HepG2 (cell line): ENCODE data around the gene ASTN2. TPM values are rescaled to one million over a fixed set of nuclear protein-coding genes. Genes with fewer than 3 reads are reported as not detected.

Experiments used
- ATAC-seq: fragments of 200-7000 bp; cut with Tn5 transposase; 3 replicates; pipeline ENCODE4 v1.9.1; 2020; ENCODE audit warnings: mild to moderate bottlenecking, moderate library complexity
- BruUV-seq: library from RNA; stranded (reverse); fragments of 400-500 nt; replicated peaks from 2 replicates; lab custom pipeline; 2021; lab: Mats Ljungman, UMichigan
- CTCF ChIA-PET: fragments of 300-600 bp; formaldehyde crosslinking; extraction: SDS; loops from one replicate; lab custom pipeline; 2021; ENCODE audit warnings: low total read pairs, inconsistent platforms, low intra/inter-chr PET ratio; lab: Yijun Ruan, JAX
- POLR2A ChIA-PET: fragments of 350-600 bp; sonication (Branson Sonifier 250); formaldehyde crosslinking; loops from one replicate; lab custom pipeline; 2020; ENCODE audit warnings: antibody characterized with exemption, inconsistent platforms; lab: Yijun Ruan, JAX
- DNase-seq: peaks from one replicate; pipeline ENCODE4 v3.0.0-alpha.2; 2015; ENCODE audit warnings: low spot score
- FAIRE-seq: peaks from 3 replicates; lab custom pipeline; 2011; peaks lifted over from hg19 to GRCh38; lab: Jason Lieb, UNC
- H2AFZ ChIP-seq: one replicate; pipeline ENCODE4 v1.6.1; 2011; ENCODE audit warnings: low read length, inconsistent platforms
- H3K27ac ChIP-seq: fragments of 300-600 bp; 3 replicates; pipeline ENCODE4 v1.8.0; 2011; ENCODE audit warnings: mixed run types, mild to moderate bottlenecking, mixed read lengths, low read length, inconsistent platforms; ENCODE audit not compliant: insufficient read depth; ENCODE audit errors: extremely low read length
- H3K27me3 ChIP-seq, 2 experiments: fragments of 200-600 bp in 1 of 2; 2 replicates in 1 of 2; 3 replicates in 1 of 2; pipeline versions ENCODE4 v1.6.0 to v1.8.0; 2011; ENCODE audit warnings: low read length in 2 of 2, mild to moderate bottlenecking in 2 of 2, moderate library complexity in 2 of 2, inconsistent platforms in 1 of 2; ENCODE audit not compliant: insufficient read depth in 2 of 2, control insufficient read depth in 1 of 2
- H3K36me3 ChIP-seq, 2 experiments: fragments of 200-600 bp in 1 of 2; replicated peaks in 1 of 2; 2 replicates in 1 of 2; 3 replicates in 1 of 2; pipeline versions ENCODE4 v1.5.1 to v1.8.0; 2011; ENCODE audit warnings: low read length in 2 of 2, inconsistent platforms in 1 of 2; ENCODE audit not compliant: insufficient read depth in 2 of 2, control insufficient read depth in 1 of 2
- H3K4me1 ChIP-seq: 2 replicates; pipeline ENCODE4 v1.5.1; 2012; ENCODE audit warnings: low read length, inconsistent platforms; ENCODE audit not compliant: insufficient read depth
- H3K4me2 ChIP-seq: 2 replicates; pipeline ENCODE4 v1.6.0; 2011; ENCODE audit warnings: low read depth, low read length, inconsistent platforms
- H3K4me3 ChIP-seq, 3 experiments: fragments of 200-600 bp in 1 of 3; sonication (generic), shearing (Covaris generic) in 1 of 3; replicated peaks in 1 of 3; 2 replicates each; pipeline ENCODE4 v1.5.1; 2011 to 2016; ENCODE audit warnings: low read length in 3 of 3, inconsistent platforms in 2 of 3, low read depth in 2 of 3, mild to moderate bottlenecking in 2 of 3, control low read depth in 1 of 3, mixed read lengths in 1 of 3; ENCODE audit not compliant: insufficient read depth in 1 of 3
- H3K79me2 ChIP-seq: one replicate; pipeline ENCODE4 v1.6.1; 2011; ENCODE audit warnings: low read length, inconsistent platforms; ENCODE audit not compliant: insufficient read depth
- H3K9ac ChIP-seq: 2 replicates; pipeline ENCODE4 v1.6.0; 2011; ENCODE audit warnings: mild to moderate bottlenecking, low read depth, low read length, inconsistent platforms; ENCODE audit not compliant: insufficient read depth
- H3K9me3 ChIP-seq: 2 replicates; pipeline ENCODE4 v1.5.1; 2012; ENCODE audit warnings: mild to moderate bottlenecking, low read length
- H4K20me1 ChIP-seq: 2 replicates; pipeline ENCODE4 v1.6.0; 2011; ENCODE audit warnings: inconsistent platforms, mild to moderate bottlenecking, low read length, moderate library complexity; ENCODE audit not compliant: insufficient read depth
- BATF2 ChIP-seq: sonication (generic); formaldehyde crosslinking; IDR thresholded peaks from 2 replicates; pipeline ENCODE4 v1.8.0; 2022; ENCODE audit warnings: mild to moderate bottlenecking, missing genetic modification reagents, moderate library complexity
- HOXA3 ChIP-seq: sonication (generic); formaldehyde crosslinking; IDR thresholded peaks from 2 replicates; pipeline ENCODE4 v1.5.0; 2020; ENCODE audit warnings: missing genetic modification reagents
- KLF9 ChIP-seq: IDR thresholded peaks from 2 replicates; pipeline ENCODE4 v1.6.1; 2016; ENCODE audit warnings: low read depth
- NBN ChIP-seq: fragments of 450-650 bp; conservative IDR thresholded peaks from 2 replicates; pipeline ENCODE4 v1.6.1; 2017
- PBX2 ChIP-seq: IDR thresholded peaks from 2 replicates; pipeline ENCODE4 v1.6.1; 2016; ENCODE audit warnings: control low read depth
- PHF20 ChIP-seq: sonication (generic); formaldehyde crosslinking; IDR thresholded peaks from 2 replicates; pipeline ENCODE4 v1.5.0; 2020; ENCODE audit warnings: mild to moderate bottlenecking, missing genetic modification reagents
- SMYD3 ChIP-seq: sonication (generic); formaldehyde crosslinking; IDR thresholded peaks from 2 replicates; pipeline ENCODE4 v1.8.1; 2023; ENCODE audit warnings: mild to moderate bottlenecking, missing genetic modification reagents
- SNAI1 ChIP-seq: sonication (generic); formaldehyde crosslinking; IDR thresholded peaks from 2 replicates; pipeline ENCODE4 v1.5.0; 2020; ENCODE audit warnings: mild to moderate bottlenecking, missing genetic modification reagents, borderline replicate concordance
- TBL1XR1 ChIP-seq: fragments of 150-350 bp; IDR thresholded peaks from 2 replicates; pipeline ENCODE4 v1.6.1; 2014; ENCODE audit warnings: borderline replicate concordance, low read length; ENCODE audit not compliant: partially characterized antibody
- ZBTB37 ChIP-seq: sonication (generic); formaldehyde crosslinking; IDR thresholded peaks from 2 replicates; pipeline ENCODE4 v1.4.0; 2020; ENCODE audit warnings: mild to moderate bottlenecking, missing genetic modification reagents
- ZKSCAN1 ChIP-seq: fragments of 150-350 bp; IDR thresholded peaks from 2 replicates; pipeline ENCODE4 v1.6.1; 2014; ENCODE audit warnings: low read length
- ZNF143 ChIP-seq: sonication (generic); formaldehyde crosslinking; IDR thresholded peaks from 2 replicates; pipeline ENCODE4 v1.4.0; 2020; ENCODE audit warnings: missing genetic modification reagents
- ZNF224 ChIP-seq: sonication (generic); formaldehyde crosslinking; IDR thresholded peaks from 2 replicates; pipeline ENCODE4 v1.5.0; 2020; ENCODE audit warnings: mild to moderate bottlenecking, missing genetic modification reagents
- ZNF337 ChIP-seq: sonication (generic); formaldehyde crosslinking; IDR thresholded peaks from 2 replicates; pipeline ENCODE4 v1.5.1; 2020; ENCODE audit warnings: missing genetic modification reagents, low read depth, mild to moderate bottlenecking, borderline replicate concordance
- ZNF552 ChIP-seq: sonication (generic); formaldehyde crosslinking; IDR thresholded peaks from 2 replicates; pipeline ENCODE4 v1.9.0; 2022; ENCODE audit warnings: missing genetic modification reagents, mild to moderate bottlenecking, borderline replicate concordance
- ZNF577 ChIP-seq: sonication (generic); formaldehyde crosslinking; IDR thresholded peaks from 2 replicates; pipeline ENCODE4 v1.4.0; 2020; ENCODE audit warnings: mild to moderate bottlenecking, low read depth, missing genetic modification reagents, borderline replicate concordance
- ZNF619 ChIP-seq: sonication (generic); formaldehyde crosslinking; IDR thresholded peaks from 2 replicates; pipeline ENCODE4 v1.4.0; 2020; ENCODE audit warnings: mild to moderate bottlenecking, missing genetic modification reagents
- ZNF720 ChIP-seq: sonication (generic); formaldehyde crosslinking; IDR thresholded peaks from 2 replicates; pipeline ENCODE4 v1.4.0; 2020; ENCODE audit warnings: missing genetic modification reagents
- ZNF761 ChIP-seq: sonication (generic); formaldehyde crosslinking; conservative IDR thresholded peaks from 2 replicates; pipeline ENCODE4 v1.4.0; 2020; ENCODE audit warnings: mild to moderate bottlenecking, missing genetic modification reagents
- ZNF816 ChIP-seq: sonication (generic); formaldehyde crosslinking; IDR thresholded peaks from 2 replicates; pipeline ENCODE4 v1.8.0; 2022; ENCODE audit warnings: missing genetic modification reagents, mild to moderate bottlenecking, borderline replicate concordance
- WGBS: methylation state at CpG from one replicate; pipeline ENCODE4 v1.1.6; 2017; ENCODE audit warnings: low lambda C conversion rate; 5-methylcytosine and 5-hydroxymethylcytosine counted together
- in situ Hi-C: cut with HindIII; loops from 2 replicates; pipeline ENCODE4 v1.10.0; 2017; ENCODE audit warnings: low pct_unique_long_range_greater_than_20kb; ENCODE audit not compliant: extremely low pct_ligation_motif_present
- intact Hi-C: fragments of 100-400 bp; cut with micrococcal nuclease; formaldehyde crosslinking; loops from one replicate; pipeline ENCODE4 v1.10.0; 2022; ENCODE audit not compliant: unreplicated experiment
- polyA plus RNA-seq, 8 experiments: library from polyadenylated mRNA; depleted of rRNA in 3 of 8; stranded (reverse) in 7 of 8; unstranded in 1 of 8; fragments of >200 nt; fragmentation: Illumina TruSeq in 4 of 8; extraction: Trizol in 4 of 8; gene quantifications; 2 replicates each; pipeline versions ENCODE4 v1.2.1 to v1.2.3, GENCODE V29; 2011 to 2016; ENCODE audit warnings: low read depth in 4 of 8, missing spikeins in 1 of 8, mixed read lengths in 1 of 8; ENCODE audit not compliant: insufficient read depth in 1 of 8
- total RNA-seq, 5 experiments: library from RNA; depleted of rRNA; stranded (reverse); fragments of >200 nt; fragmentation: Illumina TruSeq; extraction: Trizol; gene quantifications; 2 replicates each; pipeline ENCODE4 v1.2.3, GENCODE V29; 2016; ENCODE audit warnings: low read depth in 1 of 5

ASTN2 gene
- total and polyA plus RNA-seq, 2 of the 13 experiments (the other 11 are each of a cell fraction or from before 2014, with no cell fraction given): 5.2 to 13.5 TPM

- no peaks in the 10 kb centered on the region for H3K36me3 ChIP-seq
- H3K4me1 ChIP-seq: no peaks in the 10 kb centered on the region
- ChIA-PET POLR2A (no interaction called here), CTCF (no interaction called here)
- no peaks in the 10 kb centered on the region for H3K9me3 ChIP-seq
- ATAC-seq (no peak), FAIRE-seq (no peak), DNase-seq (no peak)
- H3K27ac ChIP-seq: no peak overlapping the region
- no peak overlapping the region for H3K4me3 ChIP-seq
- H3K79me2 ChIP-seq: no peaks in the 10 kb centered on the region
- H3K27me3 ChIP-seq: no peaks in the 10 kb centered on the region
- no peak overlapping the region for H3K4me2 ChIP-seq
- H2AFZ ChIP-seq: no peak overlapping the region
- no peaks in the 10 kb centered on the region for H4K20me1 ChIP-seq
- TF ChIP-seq PBX2 (CRISPR knock-in tag) (no peak), TBL1XR1 (no peak), KLF9 (CRISPR knock-in tag) (no peak), BATF2 (CRISPR knock-in tag) (no peak), ZNF761 (CRISPR knock-in tag) (no peak), ZNF619 (CRISPR knock-in tag) (no peak), PHF20 (CRISPR knock-in tag) (no peak), ZBTB37 (CRISPR knock-in tag) (no peak), SMYD3 (no peak), SNAI1 (CRISPR knock-in tag) (no peak), ZKSCAN1 (no peak), ZNF577 (no peak), ZNF552 (no peak), ZNF720 (CRISPR knock-in tag) (no peak), HOXA3 (CRISPR knock-in tag) (no peak), ZNF143 (CRISPR knock-in tag) (no peak), ZNF224 (no peak), NBN (no peak), ZNF337 (CRISPR knock-in tag) (no peak), ZNF816 (no peak)
- no peak overlapping the region for H3K9ac ChIP-seq
- intact Hi-C loops (no loop called here), in situ Hi-C loops (no loop called here)
- WGBS: 2% methylated on average over 2 of the region's 2 CpGs
- BruUV-seq: no TSS peak
Observed at GRCh38 chr9:117451311-117451710, 36.5 kb upstream of the ASTN2 start.
